ENCODE data around the gene ALDH1L1.

Gene ALDH1L1

GRCh38 chr3:126117786-126118185 is 62.6 kb downstream of the ALDH1L1 start:
- DNase-seq: no peak

DNA sequence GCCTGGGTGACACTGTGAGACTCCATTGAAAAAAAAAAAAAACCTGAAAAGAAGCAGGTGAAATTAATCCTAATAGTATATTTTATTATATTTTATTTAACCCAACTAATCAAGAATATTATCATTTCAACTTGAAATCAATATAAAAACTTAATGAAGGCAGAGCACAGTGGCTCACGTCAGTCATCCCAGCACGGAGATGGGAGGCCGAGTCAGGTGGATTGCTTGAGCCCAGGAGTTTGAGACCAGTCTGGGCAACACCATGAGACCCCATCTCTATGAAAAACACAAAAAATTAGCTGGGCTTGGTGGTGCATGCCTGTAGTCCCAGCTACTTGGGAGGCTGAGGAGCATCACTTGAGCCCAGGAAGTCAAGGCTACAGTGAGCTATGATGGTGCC is 63.2 kb downstream of the ALDH1L1 start:
- DNase-seq: no peak

DNA sequence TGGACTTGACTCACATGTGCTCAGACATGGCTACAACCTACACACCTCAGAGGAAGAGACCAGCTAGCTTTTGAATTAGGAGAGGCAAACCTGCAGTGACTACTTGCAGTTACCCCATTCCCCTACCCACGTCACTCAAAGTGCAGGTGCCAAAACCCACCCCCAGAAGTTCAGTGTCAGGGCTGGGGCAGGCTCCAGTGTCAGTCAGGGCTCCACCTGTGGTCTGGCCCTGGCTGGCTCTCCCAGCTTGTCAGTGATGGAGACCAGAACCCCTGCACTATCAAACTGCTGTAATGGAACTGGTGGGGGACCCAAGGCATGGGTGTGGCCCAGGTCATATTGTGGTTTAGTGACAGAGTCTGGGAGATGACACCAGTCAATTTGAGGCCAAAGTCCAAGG is 63.9 kb downstream of the ALDH1L1 start:
- no peak for DNase-seq

DNA sequence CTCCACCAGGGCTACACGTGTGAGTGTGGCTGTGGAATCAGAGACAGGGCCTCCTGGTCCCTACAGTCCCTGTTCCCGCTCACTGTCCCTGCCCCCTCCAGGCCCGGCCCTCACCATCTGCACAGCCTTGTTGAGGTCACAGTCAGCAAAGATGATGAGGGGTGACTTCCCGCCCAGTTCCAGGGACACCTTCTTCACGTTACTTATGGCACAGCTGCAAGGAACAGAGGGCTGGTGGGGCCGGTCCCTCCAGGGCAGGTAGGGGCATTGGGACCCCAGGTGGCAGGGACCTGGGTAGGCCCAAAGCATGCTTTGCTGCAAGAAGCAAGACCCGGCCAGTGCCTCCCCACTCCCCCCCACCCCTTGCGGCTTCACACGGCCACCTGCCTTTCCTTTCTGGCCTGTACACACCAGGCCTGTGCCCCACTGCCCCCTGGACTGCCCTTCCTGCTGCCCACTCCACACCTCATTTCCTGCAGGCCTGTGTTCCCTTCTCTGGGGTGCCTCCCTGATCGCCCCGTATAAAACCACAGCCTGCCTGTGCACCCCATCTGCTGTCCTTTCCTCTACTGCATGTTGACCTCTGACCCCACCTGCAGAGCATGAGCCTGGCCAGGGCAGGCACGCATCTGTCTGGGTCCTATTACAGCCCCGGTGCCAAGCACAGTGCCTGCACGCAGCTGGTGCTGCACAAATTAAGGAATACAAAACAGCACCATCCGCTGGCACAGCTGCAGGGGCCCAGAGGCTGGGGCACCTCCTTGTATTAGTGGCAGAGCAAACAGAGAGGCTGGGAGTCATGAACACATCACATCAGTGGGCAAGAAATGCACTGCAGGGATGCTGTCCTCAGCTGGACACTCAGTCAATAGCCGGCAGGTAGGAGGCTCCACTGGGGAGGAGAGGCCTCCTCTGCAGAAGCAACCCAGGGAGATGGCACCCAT is 65.7 kb downstream of the ALDH1L1 start:
- DNase-seq: no peak

GRCh38 chr3:126113733-126114442 is 66.5 kb downstream of the ALDH1L1 start:
- no peak for DNase-seq

DNA sequence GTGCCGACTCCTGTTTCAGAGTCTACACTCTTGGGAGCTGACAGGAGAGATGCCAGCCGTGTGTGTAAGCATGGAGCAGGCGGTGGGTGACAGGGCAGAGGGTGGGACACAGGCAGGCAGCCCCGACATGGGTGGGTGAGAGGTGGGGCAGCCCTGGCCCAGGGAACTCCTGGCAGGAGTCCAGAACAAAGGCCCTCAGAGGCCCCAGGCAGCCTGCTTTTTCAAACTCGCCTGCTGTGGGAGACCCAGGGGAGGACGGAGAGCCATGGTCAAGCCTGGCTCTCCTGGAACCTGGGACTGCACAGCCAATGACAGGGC is 67.2 kb downstream of the ALDH1L1 start:
- no peak for DNase-seq

DNA sequence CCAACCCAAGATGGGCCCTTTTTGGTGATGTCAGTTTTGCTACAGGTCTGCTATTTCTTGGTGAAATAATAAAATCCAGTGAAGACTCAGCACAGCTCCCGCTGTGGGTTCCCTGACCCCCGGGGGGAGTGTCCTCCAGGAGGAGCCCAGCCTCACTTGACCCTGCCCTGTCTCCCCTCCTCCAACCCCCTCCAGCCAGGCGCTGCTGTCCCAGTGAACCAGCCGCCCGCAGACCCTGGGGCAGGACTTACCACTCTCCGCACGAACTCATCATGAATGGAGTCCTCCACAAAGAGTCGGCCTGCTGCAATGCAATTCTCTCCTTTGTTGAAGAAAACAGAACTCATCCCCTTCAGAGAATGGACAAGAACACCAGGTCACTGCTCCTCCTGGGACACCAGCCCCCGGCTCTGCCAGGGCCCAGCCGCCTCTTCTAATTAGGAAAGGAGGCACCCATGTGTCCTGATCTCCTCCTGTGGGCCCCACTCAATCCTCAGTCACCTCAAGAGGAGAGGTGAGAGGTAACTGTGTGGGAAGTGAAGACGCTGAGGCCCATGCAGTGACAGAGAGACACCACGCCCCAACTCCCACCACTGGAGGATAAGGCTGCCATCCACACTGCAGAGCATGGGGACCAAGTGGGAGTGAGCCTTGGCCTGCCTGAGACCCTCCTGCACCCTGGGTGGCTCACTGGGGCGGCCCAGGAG is 67.7 kb downstream of the ALDH1L1 start:
- no peak for DNase-seq

DNA sequence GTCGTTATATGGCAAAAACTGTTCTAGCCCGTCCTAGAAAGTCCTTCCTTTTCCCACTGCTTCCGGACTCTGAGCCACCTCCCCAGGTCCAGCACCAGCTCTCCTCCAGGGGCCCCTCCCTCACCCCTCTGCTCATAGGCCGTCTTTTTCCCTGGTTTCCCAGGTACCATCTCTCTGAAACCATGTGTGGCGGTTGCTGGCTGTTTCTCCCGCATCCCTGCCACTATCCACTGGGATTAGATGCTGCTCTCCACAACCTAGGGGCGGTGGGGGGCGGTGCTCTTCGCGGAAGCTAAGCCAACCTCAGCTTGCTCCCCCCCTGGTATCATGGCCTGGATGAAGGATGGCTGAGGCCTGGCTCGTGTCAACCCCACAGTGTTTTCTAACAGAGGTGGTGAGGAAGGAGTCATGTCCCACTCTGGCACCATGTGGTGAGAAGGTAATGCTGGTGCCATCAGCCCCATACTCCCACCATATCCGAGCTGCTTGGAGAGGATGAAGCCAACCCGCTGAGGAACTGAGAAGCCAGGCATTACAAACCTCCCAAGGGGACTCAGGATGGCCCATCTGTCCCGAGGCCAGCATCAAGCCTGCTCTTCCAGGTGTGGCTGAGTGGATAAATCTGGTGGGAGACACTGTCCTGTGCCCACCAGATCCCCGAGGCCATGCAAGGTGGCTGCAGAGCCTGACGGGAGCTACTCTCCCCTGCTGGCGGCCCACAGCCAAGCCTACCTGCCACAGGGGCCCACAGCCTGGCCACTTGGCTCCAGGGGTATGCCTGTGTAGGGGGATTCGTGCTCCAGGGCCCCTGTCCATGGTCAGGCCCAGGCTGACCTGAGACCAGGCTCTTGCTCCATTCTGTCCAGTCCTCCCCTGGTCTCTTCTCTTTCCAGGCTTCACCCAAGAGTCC is 68.6 kb downstream of the ALDH1L1 start:
- no peak for DNase-seq

DNA sequence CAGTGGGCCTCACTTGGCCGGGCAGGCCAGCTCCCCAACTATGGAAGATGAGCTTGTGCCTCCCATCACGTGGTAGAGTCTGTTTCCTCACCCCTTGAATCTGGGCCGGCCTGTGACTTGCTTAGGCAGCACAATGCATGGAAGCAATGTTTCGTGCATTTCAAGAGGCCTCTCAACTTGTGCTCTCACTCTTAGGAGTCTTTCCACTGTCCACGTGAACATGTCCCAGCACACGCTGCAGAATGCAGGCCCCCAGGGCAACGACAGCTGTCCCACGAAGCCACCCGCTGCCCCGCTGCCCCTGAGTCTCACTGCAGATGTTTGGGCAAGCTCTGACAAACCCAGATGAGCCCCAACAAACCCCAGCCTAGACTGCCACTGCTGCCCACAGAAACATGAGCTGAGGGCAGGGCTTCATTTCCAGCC is 69.2 kb downstream of the ALDH1L1 start:
- DNase-seq: no peak

DNA sequence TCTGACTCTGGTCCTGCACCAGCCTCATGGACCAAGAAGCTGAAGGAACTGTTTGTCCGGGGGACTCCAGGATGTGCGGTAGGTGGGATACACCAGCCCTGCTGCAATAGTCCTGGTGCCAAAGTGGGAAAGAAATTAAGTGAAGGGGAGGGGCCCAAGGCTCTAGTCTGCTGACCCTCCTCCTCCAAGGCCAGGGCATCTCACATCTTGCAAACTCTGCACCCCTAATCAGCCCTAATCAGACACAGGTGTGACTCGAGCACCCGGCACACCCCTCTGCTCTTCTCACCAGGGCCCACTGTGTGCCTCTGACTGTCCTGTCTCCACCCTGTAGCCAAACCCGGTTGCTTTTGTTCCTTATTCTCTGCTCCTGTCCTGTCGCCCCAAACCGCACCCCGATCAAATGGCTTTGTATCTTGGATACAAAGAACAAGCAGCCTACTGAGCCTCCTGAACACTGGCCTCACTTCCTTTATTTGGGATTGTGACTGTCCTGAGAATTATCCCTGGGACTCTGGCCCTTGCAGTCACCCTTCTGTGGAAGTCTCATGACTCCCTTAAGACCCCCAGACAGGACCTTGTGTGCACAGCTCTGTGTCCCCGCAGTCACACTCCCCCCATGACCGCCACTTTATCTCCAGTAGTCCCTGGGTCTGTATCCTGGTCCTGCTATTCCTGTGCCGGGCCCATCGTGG is 69.8 kb downstream of the ALDH1L1 start:
- no peak for DNase-seq

GRCh38 chr3:126109880-126110235 is 70.5 kb downstream of the ALDH1L1 start:
- no peak for DNase-seq

DNA sequence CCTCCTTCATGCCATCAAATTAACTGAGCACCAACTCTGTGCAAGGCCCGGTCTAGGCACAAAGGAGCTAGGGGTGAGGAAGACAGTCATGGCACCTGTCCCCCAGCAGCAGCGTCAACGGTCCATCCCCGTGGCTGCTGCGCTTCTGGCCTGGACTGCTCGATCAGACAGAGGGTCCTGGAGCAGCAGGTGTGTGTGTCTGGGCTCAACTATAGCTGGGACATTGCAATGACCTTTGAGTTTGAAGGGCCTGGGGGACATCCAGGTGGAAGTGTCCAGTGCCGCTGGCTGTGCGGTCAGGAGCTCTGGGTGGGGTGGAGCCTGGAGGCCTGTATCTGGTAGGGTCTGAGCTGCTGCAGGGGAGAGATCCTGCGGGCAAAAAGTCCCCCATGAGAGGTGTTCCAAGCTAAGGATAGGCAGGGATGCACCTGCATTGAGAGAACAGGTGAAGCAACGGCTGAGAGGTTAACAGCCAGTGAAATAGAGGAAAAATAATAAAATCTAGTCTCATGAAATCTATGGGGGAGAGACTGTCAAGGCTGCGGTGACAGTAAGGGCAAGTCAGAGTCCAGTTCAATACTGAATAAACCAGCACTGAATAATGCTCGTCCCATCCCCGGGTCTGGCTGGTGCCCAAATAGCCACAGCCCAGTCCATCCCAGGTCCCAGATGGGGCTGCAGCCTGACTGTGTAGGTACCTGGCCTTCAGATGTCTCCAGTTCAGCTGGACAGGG is 71.1 kb downstream of the ALDH1L1 start:
- no peak for DNase-seq

DNA sequence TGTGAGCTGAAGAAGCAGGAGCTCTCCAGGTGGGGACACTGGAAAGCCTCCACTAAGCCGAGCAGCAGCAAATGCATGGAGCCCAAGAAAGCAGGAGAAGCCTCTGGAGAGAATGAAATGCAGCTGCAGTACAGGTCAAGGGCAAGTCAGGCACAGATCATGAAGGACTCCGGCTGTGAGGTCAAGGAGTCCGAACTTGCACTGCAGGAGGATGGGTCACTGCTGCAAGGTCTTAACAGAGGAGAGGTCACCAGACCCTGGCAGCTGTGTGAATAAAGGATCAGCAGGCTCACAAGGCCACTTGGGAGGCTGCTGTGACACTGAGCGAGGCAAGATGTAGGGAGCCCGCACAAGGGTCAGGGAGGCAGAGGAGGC is 71.7 kb downstream of the ALDH1L1 start:
- no peak for DNase-seq

- no peak for DNase-seq
Observed at GRCh38 chr3:126107957-126108675, 72.3 kb downstream of the ALDH1L1 start.

GRCh38 chr3:126107203-126107939 is 73.0 kb downstream of the ALDH1L1 start:
- DNase-seq: no peak

- no peak for DNase-seq
Observed at GRCh38 chr3:126106336-126107202, 73.8 kb downstream of the ALDH1L1 start.

- no peak for DNase-seq
Observed at GRCh38 chr3:126105691-126106187, 74.6 kb downstream of the ALDH1L1 start.

- no peak for DNase-seq
Observed at GRCh38 chr3:126104742-126105605, 75.4 kb downstream of the ALDH1L1 start.
